Hepatocyte (in vitro differentiated cells): Measurements from ENCODE around the gene HRAS. TPM values are rescaled to one million over a fixed set of nuclear protein-coding genes. Genes with fewer than 3 reads are reported as not detected.

Source experiments
- DNase-seq: peaks from one replicate; pipeline ENCODE4 v3.0.0-alpha.2; 2016; ENCODE audit warnings: low spot score
- H2AFZ ChIP-seq: fragments of 200-600 bp; sonication (generic); 2 replicates; pipeline ENCODE4 v1.6.0; 2016; ENCODE audit warnings: antibody characterized with exemption, mild to moderate bottlenecking
- H3K27ac ChIP-seq: fragments of 200-600 bp; sonication (generic); 2 replicates; pipeline ENCODE4 v1.5.1; 2016; ENCODE audit warnings: mild to moderate bottlenecking
- H3K27me3 ChIP-seq: fragments of 200-600 bp; sonication (generic); 2 replicates; pipeline ENCODE4 v1.6.1; 2016
- H3K36me3 ChIP-seq: fragments of 200-600 bp; sonication (generic); replicated peaks from 2 replicates; pipeline ENCODE4 v1.5.1; 2016; ENCODE audit warnings: low read depth; ENCODE audit not compliant: insufficient read depth
- H3K4me1 ChIP-seq: fragments of 200-600 bp; sonication (generic); 2 replicates; pipeline ENCODE4 v1.5.1; 2016; ENCODE audit warnings: mild to moderate bottlenecking, moderate library complexity; ENCODE audit not compliant: insufficient read depth
- H3K4me2 ChIP-seq: fragments of 200-600 bp; sonication (generic); 2 replicates; pipeline ENCODE4 v1.6.0; 2016
- H3K4me3 ChIP-seq: fragments of 200-600 bp; sonication (generic); 2 replicates; pipeline ENCODE4 v1.5.1; 2016; ENCODE audit warnings: mild to moderate bottlenecking
- H3K79me2 ChIP-seq: fragments of 200-600 bp; sonication (generic); 2 replicates; pipeline ENCODE4 v1.6.0; 2017; ENCODE audit warnings: mild to moderate bottlenecking
- H3K9me2 ChIP-seq: fragments of 200-600 bp; sonication (generic); replicated peaks from 2 replicates; pipeline ENCODE4 v1.6.0; 2017; ENCODE audit warnings: mild to moderate bottlenecking; ENCODE audit not compliant: insufficient read depth
- H3K9me3 ChIP-seq: fragments of 200-600 bp; sonication (generic); 2 replicates; pipeline ENCODE4 v1.5.1; 2016; ENCODE audit warnings: low read depth, mild to moderate bottlenecking
- H4K20me1 ChIP-seq: fragments of 200-600 bp; sonication (generic); 2 replicates; pipeline ENCODE4 v1.6.0; 2016; ENCODE audit warnings: mild to moderate bottlenecking; ENCODE audit not compliant: insufficient read depth, poor library complexity, severe bottlenecking
- CTCF ChIP-seq: fragments of 200-600 bp; sonication (generic); IDR thresholded peaks from 2 replicates; pipeline ENCODE4 v1.5.1; 2016; ENCODE audit warnings: antibody characterized with exemption, mild to moderate bottlenecking; ENCODE audit not compliant: poor library complexity
- EZH2 ChIP-seq: fragments of 200-600 bp; sonication (generic); IDR thresholded peaks from 2 replicates; pipeline ENCODE4 v1.6.1; 2016; ENCODE audit warnings: antibody characterized with exemption, mild to moderate bottlenecking, borderline replicate concordance
- EZH2phosphoT487 ChIP-seq: fragments of 200-600 bp; sonication (generic); IDR thresholded peaks from one replicate; pipeline ENCODE4 v1.6.1; 2018; ENCODE audit warnings: antibody characterized with exemption, mild to moderate bottlenecking, low read depth, moderate library complexity; ENCODE audit not compliant: unreplicated experiment, severe bottlenecking
- WGBS: methylation state at CpG from one replicate; pipeline ENCODE4 v1.1.6; 2016; ENCODE audit warnings: low lambda C conversion rate; ENCODE audit errors: missing lambda C conversion rate; 5-methylcytosine and 5-hydroxymethylcytosine counted together
- polyA plus RNA-seq: library from polyadenylated mRNA; unstranded; fragments of >200 nt; fragmentation: Nextera tagmentation; extraction: Ambion mirVana; gene quantifications from 2 replicates; pipeline ENCODE4 v1.2.1, GENCODE V29; 2016
- total RNA-seq: library from RNA; depleted of rRNA; stranded (reverse); fragments of >200 nt; gene quantifications from 2 replicates; pipeline ENCODE4 v1.2.3, GENCODE V29; 2014

The HRAS gene
- total and polyA plus RNA-seq, 2 experiments from 2014 or later: 28.4 to 57.9 TPM

DNA sequence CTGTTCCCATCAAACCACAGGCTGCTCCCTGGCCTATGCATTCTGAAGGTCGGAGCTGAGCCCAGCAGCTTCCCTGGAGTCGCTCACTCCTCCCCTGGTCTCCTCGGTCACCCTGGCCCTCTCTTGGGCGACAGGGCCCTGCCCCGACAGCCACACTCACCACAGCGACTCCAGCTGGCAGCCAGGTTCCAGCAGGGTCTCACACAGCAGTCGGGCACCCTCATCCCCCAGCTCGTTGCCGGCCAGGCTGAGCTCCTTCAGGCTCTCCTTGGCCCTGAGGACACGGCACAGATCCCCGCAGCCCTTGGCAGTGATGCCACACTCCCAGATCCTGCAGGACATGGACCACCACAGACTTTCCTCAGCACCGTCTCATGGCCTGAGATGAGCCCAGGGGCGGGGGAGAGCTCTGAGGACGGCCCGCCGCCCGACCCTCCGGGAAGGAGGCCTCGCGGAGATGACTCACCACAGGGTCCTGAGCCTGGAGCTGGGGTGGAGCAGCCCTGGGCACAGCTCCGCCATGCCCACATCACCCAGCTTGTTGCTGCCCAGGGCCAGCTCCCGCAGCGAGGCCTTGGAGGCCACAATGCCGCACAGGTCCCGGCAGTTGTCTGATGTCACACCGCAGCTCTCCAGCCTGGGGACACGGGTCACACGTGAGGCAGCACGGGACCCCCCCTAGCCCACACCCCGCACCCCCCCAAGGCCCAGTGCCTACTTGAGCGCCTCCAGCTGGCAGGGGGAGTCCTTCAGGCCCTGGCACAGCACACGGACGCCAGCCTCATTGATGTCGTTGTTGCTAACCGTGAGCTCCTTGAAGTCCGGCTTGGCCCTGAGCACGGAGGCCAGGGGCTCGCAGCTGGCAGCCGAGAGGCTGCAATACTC lies 36.8 kb downstream of the HRAS start:
- no peaks in the 10 kb centered on the region for H3K36me3 ChIP-seq
- no peak overlapping the region for H3K4me2 ChIP-seq
- peaks cover 21% of the 10 kb centered on the region for H3K79me2 ChIP-seq
- peaks cover 4% of the 10 kb centered on the region for H4K20me1 ChIP-seq
- no peak overlapping the region for H3K27ac ChIP-seq
- H3K9me3 ChIP-seq: no peaks in the 10 kb centered on the region
- no peak overlapping the region for H2AFZ ChIP-seq
- TF ChIP-seq CTCF (no peak), EZH2phosphoT487 (no peak), EZH2 (no peak)
- H3K4me1 ChIP-seq: peaks cover 4% of the 10 kb centered on the region
- no peak overlapping the region for H3K4me3 ChIP-seq
- DNase-seq: no peak
- no peaks in the 10 kb centered on the region for H3K27me3 ChIP-seq
- WGBS: 98% methylated on average over 24 of the region's 39 CpGs
- H3K9me2 ChIP-seq: no peaks in the 10 kb centered on the region

GRCh38 chr11:497565-498296 lies 37.6 kb downstream of the HRAS start:
- Histone ChIP-seq H3K9me3 (no peaks in the 10 kb centered on the region), H3K4me2 (no peak overlapping the region), H3K4me1 (no peaks in the 10 kb centered on the region), H3K36me3 (no peaks in the 10 kb centered on the region), H3K79me2 (peaks cover 13% of the 10 kb centered on the region), H3K4me3 (no peak overlapping the region), H3K27me3 (no peaks in the 10 kb centered on the region), H2AFZ (no peak overlapping the region), H3K27ac (no peak overlapping the region), H4K20me1 (peaks cover 4% of the 10 kb centered on the region), H3K9me2 (no peaks in the 10 kb centered on the region)
- DNase-seq: no peak
- TF ChIP-seq EZH2phosphoT487 (no peak), CTCF (no peak), EZH2 (no peak)
- WGBS: 97% methylated on average over 30 of the region's 31 CpGs

- TF ChIP-seq CTCF (no peak), EZH2phosphoT487 (no peak), EZH2 (no peak)
- 98% methylated on average over 29 of the region's 34 CpGs for WGBS
- Histone ChIP-seq H3K9me3 (no peaks in the 10 kb centered on the region), H3K79me2 (peaks cover 5% of the 10 kb centered on the region), H3K9me2 (no peaks in the 10 kb centered on the region), H2AFZ (no peak overlapping the region), H3K4me3 (no peak overlapping the region), H3K36me3 (no peaks in the 10 kb centered on the region), H3K4me1 (no peaks in the 10 kb centered on the region), H3K4me2 (no peak overlapping the region), H4K20me1 (peaks cover 4% of the 10 kb centered on the region), H3K27ac (no peak overlapping the region), H3K27me3 (no peaks in the 10 kb centered on the region)
- no peak for DNase-seq
These were observed 38.4 kb downstream of the HRAS start for GRCh38 chr11:496834-497564.
